Measurements from ENCODE around the gene PVRIG.
"Not testable (repeated sequence)": the region's sequence is repeated elsewhere in the genome, so short reads cannot be mapped to it uniquely, and the experiment has no call there.

Gene PVRIG
- 0 to 0.24 (median 0.09) reads per million in 4 experiments for total RNA-seq

DNA sequence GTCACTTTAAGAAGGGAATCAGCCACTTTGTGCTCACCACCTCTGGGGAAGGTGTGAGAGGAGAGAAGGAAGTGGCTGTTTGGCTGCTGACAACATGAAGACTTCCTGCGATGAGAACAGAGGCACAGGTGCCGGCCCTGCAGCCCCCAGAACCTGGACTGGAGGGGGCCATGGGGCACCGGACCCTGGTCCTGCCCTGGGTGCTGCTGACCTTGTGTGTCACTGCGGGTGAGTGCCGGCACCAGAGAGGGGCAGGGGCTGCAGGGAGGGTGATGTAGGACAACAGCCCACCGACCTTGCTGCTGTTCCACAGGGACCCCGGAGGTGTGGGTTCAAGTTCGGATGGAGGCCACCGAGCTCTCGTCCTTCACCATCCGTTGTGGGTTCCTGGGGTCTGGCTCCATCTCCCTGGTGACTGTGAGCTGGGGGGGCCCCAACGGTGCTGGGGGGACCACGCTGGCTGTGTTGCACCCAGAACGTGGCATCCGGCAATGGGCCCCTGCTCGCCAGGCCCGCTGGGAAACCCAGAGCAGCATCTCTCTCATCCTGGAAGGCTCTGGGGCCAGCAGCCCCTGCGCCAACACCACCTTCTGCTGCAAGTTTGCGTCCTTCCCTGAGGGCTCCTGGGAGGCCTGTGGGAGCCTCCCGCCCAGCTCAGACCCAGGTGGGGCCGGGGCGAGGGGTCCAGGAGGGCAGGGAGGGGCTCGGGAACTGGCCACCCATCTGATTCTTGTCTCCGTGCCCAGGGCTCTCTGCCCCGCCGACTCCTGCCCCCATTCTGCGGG, at the start of gene PVRIG:
PVRIG (plus strand) TSS at position 149 of the 785 bp plus-strand sequence; CDS start at position 171, 22 bp downstream.
- not testable (repeated sequence) for DNase-seq

DNA sequence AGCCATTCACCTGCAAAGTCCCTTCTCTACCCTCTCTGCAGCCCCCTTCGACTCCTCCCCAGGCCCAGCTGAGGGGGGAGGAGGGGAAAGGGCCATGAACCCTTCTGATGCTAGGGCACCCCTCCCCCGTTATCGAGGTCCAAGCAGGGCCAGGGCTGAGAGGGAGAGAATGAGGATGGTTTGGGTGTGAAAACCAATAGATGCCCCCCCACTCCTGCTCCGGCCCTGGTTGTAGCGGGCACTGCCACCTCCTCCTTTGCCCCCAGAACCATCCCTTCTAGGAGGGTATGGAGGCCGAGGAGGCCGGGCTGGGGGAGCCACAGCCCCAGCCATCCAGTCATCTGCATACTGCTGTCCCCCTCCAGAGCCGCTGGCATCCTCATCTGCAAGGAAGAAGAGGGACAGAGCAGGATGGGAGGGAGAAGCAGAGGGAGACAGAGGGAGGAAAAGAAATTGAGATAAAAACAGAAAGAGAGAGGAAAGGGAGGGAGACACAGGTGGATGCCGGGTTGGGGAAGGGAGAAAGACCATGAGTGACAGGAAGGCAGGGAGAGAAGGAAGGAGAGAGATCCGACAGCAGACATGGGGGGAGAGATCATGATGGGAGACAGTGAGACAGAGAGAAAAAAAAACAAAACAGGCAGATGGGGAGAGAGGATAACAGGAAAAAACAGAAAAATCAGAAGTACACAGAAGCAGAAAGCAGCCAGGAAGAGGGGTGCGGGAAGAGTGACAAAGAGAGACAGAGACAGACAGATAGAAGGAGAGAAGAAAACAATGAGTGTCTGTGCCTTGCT, 49.5 kb upstream of the PVRIG start:
- DNase-seq: no peak

DNA sequence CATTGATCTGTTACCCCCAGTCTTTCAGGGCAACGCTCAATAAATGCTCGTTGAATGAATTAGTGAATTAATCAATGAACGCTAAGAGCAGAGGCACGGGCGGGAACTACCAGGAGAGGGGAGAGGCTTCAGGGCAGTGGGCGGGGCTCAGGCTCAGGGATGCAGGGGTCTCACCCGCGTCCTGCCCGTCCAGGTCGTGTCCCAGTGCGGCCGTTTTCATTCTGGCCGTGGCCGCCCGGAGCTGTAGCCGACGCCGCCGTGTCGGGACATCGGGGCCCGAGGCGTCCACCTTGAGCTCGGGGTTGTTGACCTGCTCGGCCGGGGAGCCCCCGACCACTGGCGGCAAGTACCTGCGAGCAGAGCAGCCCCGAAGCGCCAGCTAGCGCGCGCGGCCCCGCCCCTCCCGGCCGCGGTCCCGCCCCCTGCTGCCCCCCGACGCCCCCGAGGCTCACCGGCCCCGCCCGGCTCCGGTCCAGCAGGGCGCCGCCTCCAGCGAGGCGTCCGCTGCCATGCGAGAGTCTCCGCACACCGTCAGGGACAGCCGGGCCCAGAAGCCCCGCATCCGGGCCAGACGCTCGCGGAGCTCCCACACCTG, 48.6 kb upstream of the PVRIG start:
- peak; percentile 49 for DNase-seq

DNA sequence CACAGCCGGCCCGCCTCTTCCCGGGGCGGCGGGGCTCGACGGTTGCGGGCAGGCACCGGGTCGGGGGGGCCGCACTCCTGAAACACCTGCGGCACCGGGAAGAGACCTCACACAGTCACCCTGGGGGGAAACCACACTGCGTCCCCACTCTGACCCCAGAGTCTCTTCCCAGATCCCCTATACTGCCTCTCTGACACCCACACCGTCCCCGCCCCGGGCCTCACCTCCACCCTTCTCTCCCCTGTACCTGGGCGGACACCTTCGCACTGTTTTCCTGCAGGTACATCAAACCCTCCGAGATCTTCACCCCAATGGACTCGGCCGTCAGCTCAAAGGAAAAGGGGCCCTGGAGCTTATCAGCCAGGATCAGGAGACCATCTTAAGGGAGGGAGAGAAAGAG, 47.9 kb upstream of the PVRIG start:
- DNase-seq: no peak

DNA sequence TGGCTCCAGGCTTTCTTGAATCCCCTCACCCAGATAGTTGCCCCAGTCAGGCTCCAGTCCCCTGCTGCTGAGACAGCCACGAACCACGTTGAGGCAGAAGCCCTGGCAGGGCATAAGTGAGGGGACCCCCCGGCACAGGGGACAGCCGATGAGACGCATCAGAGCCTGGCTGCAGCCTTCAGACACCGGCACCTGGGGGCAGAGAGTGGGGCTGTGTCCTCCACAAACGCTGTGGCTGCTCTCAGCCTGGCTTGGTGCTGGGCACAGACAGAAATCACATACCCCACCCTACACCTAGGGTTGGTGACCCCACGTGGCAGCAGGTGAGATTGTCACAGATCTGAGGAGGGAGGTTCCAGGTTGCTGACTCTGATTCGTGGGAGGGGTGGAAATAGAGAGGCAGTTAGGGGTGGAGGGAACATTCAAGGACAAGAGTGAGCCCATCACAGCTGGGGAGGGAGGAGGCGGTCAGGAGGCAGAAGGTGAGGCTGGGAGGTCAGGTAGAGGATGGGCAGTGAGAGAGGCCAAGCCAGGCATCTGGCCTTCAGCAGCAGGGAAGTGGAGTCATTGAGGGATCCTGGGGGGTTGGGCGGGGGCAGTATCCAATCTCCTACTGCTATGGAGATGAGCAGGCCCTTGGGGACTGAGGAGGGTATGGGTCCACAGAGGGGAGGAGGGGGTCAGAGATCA, 45.8 kb upstream of the PVRIG start:
- no peak for DNase-seq

DNA sequence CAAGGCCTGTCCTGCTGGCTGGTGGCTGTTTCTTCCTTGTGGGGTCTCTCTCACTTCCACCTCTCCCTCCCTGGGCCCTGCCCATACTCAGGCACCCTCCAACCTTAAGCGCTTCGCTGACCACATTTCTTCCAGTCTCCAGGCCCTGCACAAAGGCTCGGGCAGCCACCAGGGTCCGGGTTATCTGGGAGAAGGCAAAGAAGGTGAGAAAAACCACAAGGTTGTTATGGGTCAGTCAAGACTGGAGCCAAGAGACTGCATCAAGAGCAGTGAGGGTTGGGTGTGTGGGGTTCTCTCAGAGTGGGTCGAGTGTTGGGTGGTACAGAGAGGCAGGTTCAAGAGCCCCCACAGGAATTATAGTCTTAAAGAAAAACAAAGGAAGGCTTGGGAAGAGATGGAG, 45.2 kb upstream of the PVRIG start:
- DNase-seq: no peak

DNA sequence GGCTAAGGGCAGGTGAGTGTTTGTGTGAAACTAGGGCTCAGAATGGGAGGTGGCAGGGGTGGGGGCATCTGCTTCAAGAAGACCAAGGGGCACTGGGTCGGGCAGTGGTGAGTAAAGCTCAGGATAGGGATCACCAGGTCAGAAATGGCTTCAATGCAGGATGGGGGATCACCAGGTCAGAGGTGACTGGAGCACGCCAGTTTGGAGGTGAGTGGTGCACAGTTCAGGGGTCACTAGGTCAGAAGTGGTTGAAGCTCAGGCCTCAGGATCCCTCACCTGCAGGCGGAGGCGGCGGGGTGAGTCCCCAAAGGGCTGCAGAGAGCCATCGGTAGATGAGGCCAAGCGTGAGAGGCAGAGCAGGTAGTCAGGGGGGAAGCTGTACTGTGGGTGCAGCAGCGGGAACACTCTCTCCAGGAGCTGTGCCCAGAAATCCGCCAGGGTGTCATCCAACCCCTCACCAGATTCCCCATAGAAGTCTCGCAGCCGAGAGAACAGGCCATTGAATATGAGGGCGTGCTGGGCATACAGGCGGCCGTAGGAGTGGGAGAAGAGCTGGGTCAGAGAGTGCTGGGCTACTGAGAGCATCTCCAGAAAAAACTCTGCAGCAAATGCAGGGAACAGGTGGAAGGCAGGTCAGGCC, 44.3 kb upstream of the PVRIG start:
- no peak for DNase-seq

DNA sequence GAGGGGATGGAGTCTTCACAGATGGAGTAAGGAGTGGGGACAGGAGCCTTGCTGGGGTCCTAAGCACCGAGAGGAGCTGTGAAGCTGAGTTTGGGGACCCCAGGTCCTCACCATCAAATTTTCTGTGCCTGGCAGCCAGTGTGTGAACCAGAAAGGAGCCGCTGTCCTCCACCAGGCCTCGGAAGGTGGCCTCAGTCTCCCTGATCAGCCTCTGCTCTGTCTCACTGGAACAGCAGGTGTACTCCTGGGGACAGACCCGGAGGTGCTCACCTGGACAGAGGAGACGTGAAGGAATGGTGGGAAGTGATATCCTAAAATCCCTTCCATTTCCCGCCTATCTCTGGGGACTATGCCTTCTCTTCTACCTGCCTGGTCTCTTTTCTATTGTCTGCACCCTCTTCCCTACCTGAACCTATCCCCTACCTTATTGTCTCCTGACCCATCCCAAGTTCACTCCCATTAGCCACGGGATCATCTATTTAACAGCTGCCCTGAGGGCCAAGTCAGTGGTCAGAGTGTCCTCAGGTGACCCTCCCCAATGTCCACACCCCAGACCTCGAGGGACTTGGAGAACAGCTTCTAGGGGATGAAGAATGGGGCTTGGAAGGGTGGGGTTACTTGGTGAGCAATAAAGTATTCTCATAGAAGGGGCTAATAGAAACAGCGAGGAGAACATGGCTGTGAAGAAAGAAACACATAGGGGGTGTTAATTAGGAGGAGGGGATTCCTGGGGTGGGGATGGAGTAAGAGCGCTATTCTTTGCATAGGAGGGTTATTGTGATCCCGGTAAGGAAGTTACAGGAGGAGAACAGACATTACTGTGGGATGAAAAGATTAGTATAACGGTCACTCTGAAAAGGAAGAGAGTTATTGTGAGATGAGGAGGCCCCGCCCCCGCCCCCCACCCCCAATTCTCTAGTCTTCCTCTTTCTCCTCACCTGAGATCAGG, 43.4 kb upstream of the PVRIG start:
- DNase-seq: no peak

DNA sequence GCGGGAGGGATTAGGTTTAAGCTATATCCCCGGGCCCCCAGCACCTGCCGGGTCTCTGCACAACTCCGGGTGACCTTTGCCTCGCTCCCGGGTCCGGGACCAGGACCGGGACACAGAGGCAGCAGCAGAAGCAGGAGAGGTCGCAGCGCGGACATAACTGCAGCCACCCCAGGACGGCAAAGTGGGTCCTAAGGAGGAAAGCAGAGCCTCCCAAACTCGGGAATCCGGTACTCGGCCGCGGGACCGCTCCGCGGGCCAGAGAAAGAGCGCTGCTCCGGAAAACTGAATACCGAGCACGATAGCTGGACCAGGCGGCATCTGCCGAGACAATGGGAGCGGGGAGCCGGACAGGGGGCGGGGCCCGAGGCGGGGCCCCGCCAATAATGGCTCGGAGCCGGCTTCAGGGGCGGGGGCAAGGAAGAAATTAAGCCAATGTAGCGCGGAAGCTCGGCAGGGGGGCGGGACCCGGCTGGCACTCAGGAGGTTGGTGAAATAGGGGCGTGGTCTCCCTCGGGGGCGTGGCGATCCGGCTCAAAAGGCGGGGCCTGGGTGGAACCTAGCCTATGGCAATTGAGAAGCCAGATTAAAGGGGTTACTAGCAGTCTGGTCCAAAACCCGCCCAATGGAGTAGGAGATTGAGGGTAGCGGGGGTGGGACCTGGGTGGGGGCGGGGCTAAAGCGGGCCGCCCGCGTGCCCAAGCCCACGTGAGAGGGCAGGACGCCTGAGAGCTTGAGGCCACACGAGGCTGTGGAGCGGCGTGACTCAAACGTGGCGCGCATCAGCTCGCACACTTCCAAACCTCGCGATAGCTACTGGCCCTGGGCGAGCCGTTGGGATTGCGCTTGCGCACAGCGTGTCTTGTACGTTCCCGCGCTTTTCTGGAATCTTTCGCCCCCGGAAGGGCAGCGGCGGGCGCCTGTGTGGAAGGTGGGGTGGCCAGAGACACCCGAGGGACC, 42.4 kb upstream of the PVRIG start, which contains the start of the genes GPC2 and STAG3:
GPC2 (minus strand) TSS at position 337 of the 957 bp plus-strand sequence; CDS start at position 155, 182 bp downstream.
STAG3 (plus strand) TSS at position 874 of the 957 bp plus-strand sequence. CDS start 2,639 bp downstream, outside the sequence.
- DNase-seq: peak; percentile 97

DNA sequence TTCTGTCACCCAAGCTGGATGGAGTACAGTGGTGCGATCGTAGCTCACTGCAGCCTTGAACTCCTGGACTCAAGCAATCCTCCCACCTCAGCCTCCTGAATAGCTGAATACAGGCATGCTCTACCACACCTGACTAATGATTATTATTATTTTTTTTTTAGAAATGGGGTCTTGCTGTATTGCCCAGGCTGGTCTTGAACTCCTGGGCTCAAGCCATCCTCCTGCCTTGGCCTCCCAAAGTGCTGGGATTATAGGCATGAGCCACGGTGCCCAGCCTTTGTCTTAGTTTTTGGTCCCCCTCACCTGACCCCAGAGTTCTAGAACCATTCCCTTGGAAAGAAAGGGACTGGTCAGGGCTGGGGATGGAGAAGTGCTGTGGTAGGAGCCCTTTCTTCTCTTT, 39.7 kb upstream of the PVRIG start:
- not testable (repeated sequence) for DNase-seq

DNA sequence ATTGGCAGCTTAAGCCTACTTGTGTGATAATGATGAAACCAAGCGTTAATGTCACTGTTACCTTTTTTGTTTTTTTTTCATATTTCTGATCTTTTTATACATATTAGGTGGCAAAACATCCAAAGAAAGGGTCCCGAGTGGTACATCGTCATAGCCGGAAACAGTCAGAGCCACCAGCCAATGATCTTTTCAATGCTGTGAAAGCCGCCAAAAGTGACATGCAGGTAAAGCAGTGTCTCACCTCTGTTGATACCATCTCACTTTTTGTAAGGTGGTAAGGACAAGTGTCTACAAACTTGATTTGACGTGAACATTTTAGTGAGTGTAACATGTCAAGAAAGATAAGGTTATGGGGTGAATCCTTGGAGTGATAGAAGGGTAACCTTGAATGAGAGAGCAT, 37.1 kb upstream of the PVRIG start:
- not testable (repeated sequence) for DNase-seq

DNA sequence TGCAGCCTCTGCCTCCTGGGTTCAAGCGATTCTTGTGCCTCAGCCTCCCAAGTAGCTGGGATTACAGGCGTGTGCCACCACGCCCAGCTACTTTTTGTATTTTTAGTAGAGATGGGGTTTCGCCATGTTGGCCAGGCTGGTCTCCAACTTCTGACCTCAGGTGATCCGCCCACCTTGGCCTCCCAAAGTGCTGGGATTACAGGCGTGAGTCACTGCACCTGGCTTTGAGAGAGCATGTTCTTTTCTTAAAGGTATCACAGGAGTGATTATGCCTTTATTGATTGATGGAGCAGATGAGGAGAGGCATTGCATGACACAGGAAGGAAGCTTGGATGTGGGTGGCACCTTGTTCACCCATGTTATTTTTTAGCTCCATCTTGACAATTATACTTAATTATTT, 36.7 kb upstream of the PVRIG start:
- DNase-seq: not testable (repeated sequence)

DNA sequence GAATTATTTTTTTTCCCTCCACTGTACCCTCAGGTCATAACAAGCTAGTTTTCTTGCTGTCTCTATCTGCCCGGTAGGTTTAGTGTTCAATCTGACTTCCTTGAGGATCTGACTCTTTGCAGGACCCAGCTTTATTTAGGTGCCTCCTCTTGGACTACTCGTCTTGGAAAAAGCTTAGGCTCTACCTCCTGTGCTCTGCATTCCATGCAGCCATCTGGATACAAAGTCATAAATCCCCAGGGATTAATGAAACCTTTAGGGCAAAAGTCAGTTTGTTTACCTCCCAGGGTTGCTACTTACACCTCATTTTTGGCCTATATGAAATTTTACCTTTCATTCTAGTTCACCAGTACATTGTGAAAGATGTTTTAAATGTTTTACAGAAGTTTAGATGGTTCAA, 34.0 kb upstream of the PVRIG start:
- no peak for DNase-seq

DNA sequence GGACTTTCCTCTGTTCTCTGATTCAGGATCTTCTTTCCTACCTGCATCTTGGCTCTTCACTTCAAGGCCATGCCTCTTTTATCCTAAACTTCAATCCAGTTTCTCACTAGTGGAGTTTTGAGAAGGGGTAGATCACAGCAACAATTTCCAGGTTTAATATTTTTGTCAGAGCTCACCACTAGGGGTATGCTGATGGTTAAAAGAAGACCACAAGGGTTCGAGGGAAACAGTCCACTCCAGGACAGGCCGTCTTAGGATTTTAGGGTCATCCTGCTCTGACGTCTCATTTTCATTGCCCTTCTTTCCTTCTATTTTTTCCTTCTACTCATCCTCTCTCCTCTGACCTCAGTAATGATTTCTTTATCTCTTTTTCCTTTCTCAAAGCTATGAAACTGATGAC, 30.7 kb upstream of the PVRIG start:
- no peak for DNase-seq

DNA sequence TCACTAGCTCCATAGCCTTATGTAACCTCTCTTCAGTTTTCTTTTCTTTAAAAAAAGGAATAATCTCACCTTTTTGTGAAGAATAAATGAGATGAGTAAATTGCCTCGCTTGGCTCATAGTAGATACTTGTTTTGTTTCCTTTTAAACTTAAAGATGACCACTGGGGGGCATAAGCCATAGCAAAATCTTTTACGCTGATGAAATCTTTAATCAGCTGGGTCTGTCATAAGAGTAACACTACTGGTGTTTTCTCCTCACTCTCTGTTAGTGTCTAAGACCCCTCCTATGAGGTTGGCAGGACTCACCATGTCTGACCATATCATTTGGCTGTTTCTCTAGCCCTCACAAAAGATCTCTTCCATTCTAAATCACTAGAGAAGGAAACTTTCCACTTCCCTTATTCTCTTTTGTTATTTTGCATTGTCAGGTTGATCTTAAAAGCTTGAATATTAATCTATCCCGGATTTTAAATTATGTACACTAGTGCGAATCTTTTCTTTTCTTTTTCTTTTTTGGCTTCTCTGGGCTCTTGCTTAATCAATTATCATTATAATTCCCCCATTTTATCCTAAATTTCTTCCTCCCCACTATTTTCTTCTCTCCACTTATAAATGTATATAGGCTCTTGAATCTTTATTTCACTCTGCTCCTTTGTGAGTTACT, 29.6 kb upstream of the PVRIG start:
- DNase-seq: no peak

DNA sequence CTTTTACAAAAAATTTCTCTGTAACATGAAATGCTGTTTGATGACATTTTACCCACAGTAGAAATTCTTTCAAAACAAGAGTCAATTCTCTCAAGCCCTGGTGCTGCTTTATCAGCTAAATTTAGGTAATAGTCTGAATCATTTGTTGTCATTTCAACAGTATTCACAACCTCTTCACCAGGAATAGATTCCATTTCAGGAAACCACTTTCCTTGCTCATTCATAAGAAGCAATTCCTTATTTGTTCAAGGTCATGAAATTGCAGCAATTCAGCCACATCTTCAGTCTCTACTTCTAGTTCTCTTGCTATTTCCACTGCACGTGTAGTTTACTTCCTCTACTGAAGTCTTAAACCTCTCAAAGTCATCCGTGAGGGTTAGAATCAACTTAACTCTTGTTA, 28.0 kb upstream of the PVRIG start:
- no peak for DNase-seq

DNA sequence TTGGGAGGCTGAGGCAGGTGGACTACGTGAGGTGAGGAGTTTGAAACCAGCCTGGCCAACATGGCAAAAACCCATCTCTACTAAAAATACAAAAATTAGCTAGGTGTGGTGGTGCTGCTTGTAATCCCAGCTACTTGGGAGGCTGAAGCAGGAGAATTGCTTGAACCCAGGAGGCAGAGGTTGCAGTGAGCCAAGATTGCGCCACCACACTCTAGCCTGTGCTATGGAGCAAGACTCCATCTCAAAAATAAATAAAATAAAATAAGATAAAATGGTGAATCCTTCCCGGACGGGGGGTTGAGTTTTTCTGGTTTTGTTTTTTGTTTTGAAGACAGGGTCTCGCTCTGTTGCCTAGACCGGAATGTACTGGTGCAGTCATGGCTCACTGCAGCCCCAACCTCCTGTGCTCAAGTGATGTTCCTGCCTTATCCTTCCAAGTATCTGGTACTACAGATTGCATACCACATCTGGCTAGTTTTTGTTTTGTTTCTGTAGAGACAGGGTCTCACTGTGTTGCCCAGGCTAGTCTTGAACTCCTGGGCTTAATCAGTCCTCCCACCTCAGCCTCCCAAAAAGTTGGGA, 27.4 kb upstream of the PVRIG start:
- not testable (repeated sequence) for DNase-seq

DNA sequence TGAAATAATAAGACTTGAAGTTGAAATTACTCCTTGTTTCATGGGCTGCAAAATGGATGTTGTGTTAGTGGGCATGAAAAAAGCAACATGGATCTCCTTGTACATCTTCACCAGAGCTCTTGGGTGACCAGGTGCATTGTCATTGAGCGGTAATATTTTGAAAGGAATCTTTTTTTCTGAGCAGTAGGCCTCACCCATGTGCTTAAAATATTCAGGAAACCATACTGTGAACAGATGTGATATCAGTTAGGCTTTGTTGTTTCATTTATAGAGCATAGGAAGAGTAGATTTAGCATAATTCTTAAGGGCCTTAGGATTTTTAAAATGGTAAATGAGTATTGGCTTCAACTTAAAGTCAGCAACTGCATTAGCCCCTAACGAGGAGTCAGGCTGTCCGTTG, 26.8 kb upstream of the PVRIG start:
- no peak for DNase-seq

DNA sequence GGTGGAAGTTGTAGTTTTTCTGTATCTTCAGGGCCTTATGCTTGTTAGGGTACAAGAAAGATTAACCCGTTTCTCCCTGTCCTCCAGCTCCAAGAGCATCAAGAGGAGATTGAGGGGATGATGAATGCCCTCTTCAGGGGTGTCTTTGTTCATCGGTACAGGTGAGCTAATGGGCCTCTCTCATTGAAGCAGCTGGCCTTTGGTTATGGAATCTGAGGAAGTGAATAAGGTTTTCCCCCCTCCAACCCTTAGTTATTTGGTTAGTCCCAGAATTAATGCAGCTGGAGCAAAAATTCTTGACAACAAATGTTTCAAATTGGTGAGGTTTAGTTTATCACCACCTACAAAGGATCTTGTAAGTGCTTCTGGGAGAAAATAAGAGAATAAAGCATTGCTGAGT, 24.5 kb upstream of the PVRIG start:
- no peak for DNase-seq

All from effector CD8-positive, alpha-beta T cell (primary cell).